KMS-11 (cell line): ENCODE data around the gene RNF26.
A peak's percentile ranks its signal among the peaks of the same experiment; 100 is the strongest.

Experiments
- H2AFZ ChIP-seq: fragments of 200-600 bp; sonication (generic); 2 replicates; pipeline ENCODE4 v1.6.1; 2016; ENCODE audit warnings: antibody characterized with exemption, mixed run types, low read depth
- H3K27ac ChIP-seq: fragments of 200-600 bp; sonication (generic); 2 replicates; pipeline ENCODE4 v1.6.1; 2016; ENCODE audit warnings: mild to moderate bottlenecking, mixed run types
- H3K27me3 ChIP-seq: fragments of 200-600 bp; sonication (generic); 2 replicates; pipeline ENCODE4 v1.6.1; 2017; ENCODE audit warnings: mild to moderate bottlenecking, low read depth, mixed run types, moderate library complexity; ENCODE audit not compliant: insufficient read depth
- H3K36me3 ChIP-seq: fragments of 200-600 bp; sonication (generic); 2 replicates; pipeline ENCODE4 v1.6.1; 2017; ENCODE audit warnings: mild to moderate bottlenecking, mixed run types; ENCODE audit not compliant: insufficient read depth
- H3K4me1 ChIP-seq: fragments of 200-600 bp; sonication (generic); 2 replicates; pipeline ENCODE4 v1.6.1; 2016; ENCODE audit warnings: mild to moderate bottlenecking, low read depth, mixed run types; ENCODE audit not compliant: poor library complexity, severe bottlenecking
- H3K4me2 ChIP-seq: fragments of 200-600 bp; sonication (generic); 2 replicates; pipeline ENCODE4 v1.7.0; 2016; ENCODE audit warnings: mild to moderate bottlenecking, mixed run types
- H3K4me3 ChIP-seq: fragments of 200-600 bp; sonication (generic); IDR thresholded peaks from 2 replicates; pipeline ENCODE4 v1.6.1; 2017; ENCODE audit warnings: low read depth, low read length, mixed read lengths; ENCODE audit not compliant: insufficient read depth
- H3K79me2 ChIP-seq: fragments of 200-600 bp; sonication (generic); 2 replicates; pipeline ENCODE4 v1.6.1; 2016; ENCODE audit warnings: low read depth, mixed run types; ENCODE audit not compliant: insufficient read depth
- H3K9ac ChIP-seq: fragments of 200-600 bp; sonication (generic); 2 replicates; pipeline ENCODE4 v1.6.1; 2016; ENCODE audit warnings: mild to moderate bottlenecking, mixed run types
- H4K20me1 ChIP-seq: fragments of 200-600 bp; sonication (generic); 2 replicates; pipeline ENCODE4 v1.6.1; 2016; ENCODE audit warnings: mild to moderate bottlenecking, mixed run types; ENCODE audit not compliant: insufficient read depth
- CTCF ChIP-seq: fragments of 200-600 bp; sonication (generic); conservative IDR thresholded peaks from 2 replicates; pipeline ENCODE4 v1.6.1; 2017; ENCODE audit warnings: low read depth, mild to moderate bottlenecking, antibody characterized with exemption, low read length, moderate library complexity, mixed read lengths

The RNF26 gene

GRCh38 chr11:119351232-119351631 lies 16.9 kb downstream of the RNF26 start:
- Histone ChIP-seq H3K27me3 (peaks cover 16% of the 10 kb centered on the region; the same call in 1 of the 2 replicates), H3K4me3 (no peak overlapping the region), H3K27ac (no peak overlapping the region), H3K4me2 (no peak overlapping the region), H3K4me1 (no peaks in the 10 kb centered on the region), H4K20me1 (no peaks in the 10 kb centered on the region), H2AFZ (no peak overlapping the region), H3K36me3 (no peaks in the 10 kb centered on the region), H3K9ac (no peak overlapping the region), H3K79me2 (no peaks in the 10 kb centered on the region)
- TF ChIP-seq CTCF: no peak

DNA sequence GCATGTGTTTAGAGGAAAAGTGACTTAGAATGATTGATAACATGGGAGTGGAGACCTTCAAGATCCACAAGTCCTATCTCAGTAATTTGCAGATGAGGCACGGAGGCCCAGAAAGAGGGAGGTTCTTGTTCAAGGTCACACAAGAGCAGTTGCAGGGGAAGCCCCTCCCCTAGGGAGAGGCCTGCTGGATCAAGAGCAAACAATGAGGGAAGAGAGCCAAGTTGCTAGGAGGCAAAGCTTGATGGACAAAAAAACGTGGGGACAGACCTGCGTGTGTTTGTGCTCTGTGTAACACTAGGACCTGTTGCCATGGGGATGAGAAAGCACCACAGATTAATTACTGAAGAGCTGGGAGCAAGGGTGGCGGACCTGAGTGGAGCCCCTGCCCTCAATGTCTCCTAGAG lies 18.5 kb downstream of the RNF26 start:
- Histone ChIP-seq H3K4me3 (no peak overlapping the region), H3K4me2 (no peak overlapping the region), H3K27me3 (peaks cover 11% of the 10 kb centered on the region; the same call in 1 of the 2 replicates), H4K20me1 (no peaks in the 10 kb centered on the region), H3K4me1 (no peaks in the 10 kb centered on the region), H3K27ac (no peak overlapping the region), H3K79me2 (no peaks in the 10 kb centered on the region), H2AFZ (no peak overlapping the region), H3K36me3 (no peaks in the 10 kb centered on the region), H3K9ac (no peak overlapping the region)
- no peak for TF ChIP-seq CTCF

DNA sequence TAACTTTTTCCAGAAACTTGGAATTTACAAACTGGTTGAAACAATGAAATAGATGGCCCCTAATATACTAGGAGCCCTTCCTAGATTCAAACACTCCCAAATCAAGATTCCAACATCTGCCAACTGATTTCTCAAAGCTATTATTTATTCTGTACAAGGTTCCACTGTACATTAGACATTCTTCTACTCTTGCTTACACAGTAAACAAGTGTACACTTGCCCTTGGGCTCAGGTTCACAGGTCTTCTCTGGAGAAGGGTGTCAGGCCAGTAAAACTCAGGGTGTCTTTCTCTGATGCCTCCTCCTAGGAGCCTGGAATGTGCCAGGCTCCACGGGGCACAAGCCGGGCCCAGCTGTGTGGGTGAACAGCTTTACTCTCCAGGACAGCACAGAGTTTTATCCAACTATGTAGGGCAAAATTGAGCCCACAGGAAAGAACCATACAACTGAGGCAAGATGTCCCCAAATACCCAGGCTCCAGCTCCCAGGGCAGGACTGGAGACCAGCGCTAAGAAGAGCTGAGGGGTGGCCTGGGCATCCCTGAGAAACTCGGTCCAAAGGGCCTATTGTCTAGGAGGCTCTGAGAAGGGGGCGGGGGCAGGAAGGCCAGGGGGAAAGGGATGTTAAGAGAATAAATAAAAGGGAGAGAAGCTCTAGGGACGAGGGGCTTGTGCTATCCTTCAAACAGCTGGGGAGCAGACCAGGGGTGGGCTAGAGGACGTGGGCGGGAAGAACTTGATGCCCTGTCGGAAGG lies 20.9 kb downstream of the RNF26 start:
- no peaks in the 10 kb centered on the region for H4K20me1 ChIP-seq
- no peak for TF ChIP-seq CTCF
- no peak overlapping the region for H3K9ac ChIP-seq
- no peak overlapping the region for H3K4me2 ChIP-seq
- H3K79me2 ChIP-seq: no peaks in the 10 kb centered on the region
- H2AFZ ChIP-seq: no peak overlapping the region
- H3K4me1 ChIP-seq: no peaks in the 10 kb centered on the region
- H3K4me3 ChIP-seq: no peak overlapping the region
- no peaks in the 10 kb centered on the region for H3K36me3 ChIP-seq
- H3K27ac ChIP-seq: no peak overlapping the region
- peaks cover 6% of the 10 kb centered on the region; the same call in 1 of the 2 replicates for H3K27me3 ChIP-seq

- Histone ChIP-seq H4K20me1 (no peaks in the 10 kb centered on the region), H3K4me1 (peaks cover 5% of the 10 kb centered on the region), H2AFZ (peak overlapping the region; percentile 69; the same call in 1 of the 2 replicates), H3K27ac (no peak overlapping the region), H3K36me3 (no peaks in the 10 kb centered on the region), H3K4me3 (no peak overlapping the region), H3K79me2 (no peaks in the 10 kb centered on the region), H3K4me2 (peak overlapping the region; percentile 40; the same call in 1 of the 2 replicates), H3K27me3 (0 out of 2 replicates have a peak, but pooled peaks cover 2% of the 10 kb centered on the region), H3K9ac (peak overlapping the region; percentile 34; the same call in 1 of the 2 replicates)
- TF ChIP-seq CTCF: peak; percentile 86
These were observed 22.2 kb downstream of the RNF26 start for GRCh38 chr11:119356349-119357031.
